Glomerular visceral epithelial cell (primary cell): ENCODE results near the gene PTPRE.
"Not testable (repeated sequence)": the region's sequence is repeated elsewhere in the genome, so short reads cannot be mapped to it uniquely, and the experiment has no call there.

Experiments used
- DNase-seq: peaks from one replicate; pipeline ENCODE4 v3.0.0-alpha.2; 2016; ENCODE audit errors: extremely low spot score

PTPRE gene

DNA sequence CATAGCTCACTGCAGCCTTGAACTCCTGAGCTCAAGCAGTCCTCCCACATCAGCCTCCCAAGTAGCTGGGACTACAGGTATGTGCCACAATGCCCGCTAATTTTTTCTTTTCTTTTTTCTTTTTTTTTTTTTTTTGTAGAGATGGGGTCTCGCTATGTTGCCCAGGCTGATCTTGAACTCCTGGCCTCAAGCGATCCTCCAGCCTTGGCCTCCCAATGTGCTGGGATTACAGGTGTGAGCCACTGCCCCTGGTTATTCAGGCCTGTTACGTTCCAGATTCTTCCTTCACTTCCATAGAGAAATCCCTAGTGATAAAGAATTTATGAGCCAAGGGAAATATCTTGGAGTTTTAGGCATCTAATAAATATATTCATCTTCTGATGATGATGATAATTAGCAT lies 187.7 kb downstream of the PTPRE start:
- DNase-seq, result not testable (repeated sequence)

DNA sequence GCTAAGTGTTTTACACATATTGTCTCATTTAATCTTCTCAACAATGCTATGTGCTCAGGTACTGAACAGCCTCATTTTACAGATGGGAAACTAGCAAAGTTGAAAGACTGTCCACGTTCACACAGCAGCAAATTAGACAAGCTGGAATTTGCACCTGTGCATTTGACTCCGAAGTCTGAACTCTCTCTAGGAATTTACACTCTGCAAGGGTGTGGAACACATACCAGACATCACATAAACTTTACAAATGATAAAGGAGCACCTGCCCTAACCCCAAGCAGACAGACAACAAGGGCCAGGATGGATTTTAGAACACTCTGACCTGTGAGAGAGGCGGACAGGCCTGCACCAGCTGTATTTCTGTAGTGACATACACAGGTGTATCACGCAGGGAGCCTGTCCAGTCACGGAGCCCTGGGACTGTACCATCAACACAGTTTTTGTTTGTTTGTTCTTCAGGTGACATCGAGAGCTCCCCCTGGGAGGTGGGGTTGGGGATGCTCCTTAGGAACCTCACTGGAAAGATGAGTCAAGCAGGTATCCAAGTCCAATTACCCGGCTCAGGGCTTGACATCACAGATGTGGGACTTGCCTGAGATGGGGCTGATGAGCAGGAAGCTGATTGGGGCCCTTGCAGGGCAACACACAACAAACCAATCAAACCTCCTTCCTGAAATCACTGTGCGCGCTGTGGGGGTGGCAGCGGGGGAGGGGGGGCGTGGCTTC lies 188.3 kb downstream of the PTPRE start:
- DNase-seq, result no peak

DNA sequence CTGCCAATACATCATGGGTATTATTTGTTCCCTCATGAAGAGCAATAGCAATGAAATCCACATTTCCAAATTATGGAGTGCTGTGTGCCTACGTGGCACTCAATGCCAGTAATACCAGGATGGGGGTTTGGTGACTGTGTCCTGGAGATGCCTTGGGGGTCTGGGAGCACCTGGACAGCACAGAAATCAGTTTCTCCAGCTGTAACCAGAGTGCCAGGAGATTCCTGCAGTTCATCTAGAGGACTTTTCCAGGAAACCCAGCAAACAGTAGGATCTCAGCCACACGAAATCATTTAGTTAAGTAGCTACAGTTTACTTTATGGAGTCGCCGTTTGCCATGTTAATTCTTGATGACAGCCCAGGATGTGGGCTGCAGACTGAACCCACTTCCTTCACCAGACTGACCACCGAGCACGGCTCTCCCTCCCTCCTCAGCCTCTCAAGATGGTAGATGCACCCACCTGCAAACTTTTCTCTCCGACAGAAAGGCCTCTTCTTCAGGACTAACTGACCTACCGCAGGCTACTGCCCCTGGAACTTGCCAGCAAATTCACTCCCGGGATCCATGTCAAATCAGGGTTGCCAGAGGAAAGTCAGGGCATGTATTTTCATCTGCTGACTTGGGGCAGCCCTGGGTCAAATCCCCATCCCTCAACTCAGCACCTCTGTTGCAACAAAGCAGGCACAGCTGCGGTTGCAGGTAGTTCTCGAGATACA lies 189.0 kb downstream of the PTPRE start:
- DNase-seq, result no peak

DNA sequence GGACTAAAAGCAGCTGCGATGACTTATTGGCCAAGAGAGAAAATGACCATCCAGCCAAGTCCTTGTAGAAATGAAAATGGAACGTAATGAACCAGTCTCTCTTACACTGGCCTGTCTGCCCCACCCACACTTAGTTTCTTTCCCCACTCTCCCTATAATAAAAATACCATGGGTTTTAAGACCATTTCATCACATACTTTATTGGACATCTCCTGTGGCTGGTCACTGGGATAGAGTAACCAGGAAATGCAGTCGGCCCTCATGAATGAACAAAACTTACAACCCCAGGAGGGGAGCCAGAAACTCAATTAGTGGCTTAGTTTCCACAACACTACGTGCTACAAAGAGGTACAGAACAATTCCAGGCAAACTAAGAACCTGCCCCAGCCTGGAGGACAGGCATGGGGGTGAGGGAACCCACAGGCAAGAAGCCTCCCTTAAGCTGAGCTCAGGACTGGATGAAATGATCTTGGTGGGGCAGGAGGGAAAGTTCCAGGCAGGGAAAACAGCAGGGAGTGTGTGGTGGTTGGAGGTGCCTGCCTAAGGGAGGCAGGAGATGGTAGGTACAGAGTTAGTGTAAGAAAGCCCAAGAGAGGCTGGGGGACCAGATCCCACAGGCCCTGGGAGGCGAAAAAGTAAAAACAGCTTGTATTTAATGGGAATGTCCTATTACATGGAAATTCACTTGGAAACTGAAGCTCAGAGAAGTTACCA lies 189.7 kb downstream of the PTPRE start:
- no peak for DNase-seq

DNA sequence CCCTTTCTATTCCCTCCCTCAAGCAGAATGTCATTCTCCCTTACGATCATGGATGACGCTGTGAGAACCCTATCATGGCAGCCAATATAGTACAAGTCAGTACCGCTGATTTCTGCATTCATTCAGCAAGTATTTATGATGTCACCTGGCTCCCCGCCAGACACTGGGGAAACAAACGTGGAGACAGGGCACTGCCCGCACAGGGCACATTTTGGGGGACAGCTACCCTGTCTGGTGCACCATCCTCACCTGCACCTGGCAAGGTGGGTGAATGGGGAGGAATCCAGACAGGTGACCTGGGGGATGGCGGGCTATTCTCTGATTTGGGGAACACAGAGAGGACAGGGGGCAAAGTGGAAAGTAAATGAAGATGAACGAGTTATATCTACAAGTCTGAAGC lies 190.9 kb downstream of the PTPRE start:
- DNase-seq, result no peak

DNA sequence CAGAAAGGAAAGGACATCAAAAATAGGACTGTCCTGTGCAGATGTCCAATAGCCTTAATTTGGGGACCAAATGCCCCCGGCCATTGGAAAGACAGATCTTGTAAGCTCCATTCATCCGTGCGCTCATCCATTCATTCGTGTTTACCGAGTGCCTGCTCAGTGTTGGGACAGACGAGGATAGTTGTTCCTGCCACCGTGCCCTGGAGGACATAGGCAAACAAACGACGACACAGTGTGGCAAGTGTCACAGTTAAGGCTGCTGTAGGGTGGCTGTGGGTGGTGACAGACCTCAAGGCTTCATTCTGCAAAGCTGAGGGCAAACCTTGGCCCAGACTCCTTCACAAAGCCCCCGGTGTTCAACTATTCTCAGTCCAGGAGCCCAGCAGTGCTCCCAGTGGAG lies 191.7 kb downstream of the PTPRE start:
- DNase-seq, result no peak

DNA sequence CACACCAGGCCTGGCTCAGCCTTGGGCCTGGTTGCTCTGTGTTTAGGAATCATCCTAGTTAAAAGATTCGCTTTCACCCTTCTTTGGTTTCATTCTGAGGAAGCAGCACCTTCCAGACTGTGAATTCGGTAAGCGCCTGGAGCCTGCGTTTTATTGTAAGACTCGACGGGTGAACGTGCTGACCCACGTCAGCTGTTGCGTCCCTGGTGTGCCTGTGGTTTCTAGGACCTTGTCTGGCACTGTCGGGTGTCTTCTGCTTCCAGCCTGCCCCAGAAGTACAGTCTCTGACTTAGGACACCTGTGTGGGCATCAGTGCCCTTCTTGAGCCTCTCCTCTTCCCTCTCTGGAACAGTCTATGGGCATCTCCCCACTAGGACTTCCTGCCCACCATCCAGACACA lies 193.0 kb downstream of the PTPRE start:
- no peak for DNase-seq

DNA sequence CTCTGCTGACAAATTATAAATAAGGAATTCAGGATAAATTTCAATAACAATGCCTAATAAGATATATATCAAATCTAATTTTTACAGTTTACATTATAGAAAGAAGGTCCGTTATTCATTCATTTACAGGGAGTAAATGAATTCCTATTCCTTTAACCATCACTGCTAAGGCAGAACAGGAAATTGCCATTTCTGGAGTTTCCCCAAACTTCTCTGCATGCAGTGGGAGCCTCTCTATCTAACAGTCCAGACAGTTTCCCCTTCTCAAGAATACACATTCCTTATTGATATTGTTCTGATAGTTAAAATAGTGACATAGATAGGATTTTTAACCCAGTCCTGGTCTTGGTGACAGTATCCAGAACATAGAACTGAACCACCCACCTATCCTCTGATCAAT lies 195.0 kb downstream of the PTPRE start:
- no peak for DNase-seq

DNA sequence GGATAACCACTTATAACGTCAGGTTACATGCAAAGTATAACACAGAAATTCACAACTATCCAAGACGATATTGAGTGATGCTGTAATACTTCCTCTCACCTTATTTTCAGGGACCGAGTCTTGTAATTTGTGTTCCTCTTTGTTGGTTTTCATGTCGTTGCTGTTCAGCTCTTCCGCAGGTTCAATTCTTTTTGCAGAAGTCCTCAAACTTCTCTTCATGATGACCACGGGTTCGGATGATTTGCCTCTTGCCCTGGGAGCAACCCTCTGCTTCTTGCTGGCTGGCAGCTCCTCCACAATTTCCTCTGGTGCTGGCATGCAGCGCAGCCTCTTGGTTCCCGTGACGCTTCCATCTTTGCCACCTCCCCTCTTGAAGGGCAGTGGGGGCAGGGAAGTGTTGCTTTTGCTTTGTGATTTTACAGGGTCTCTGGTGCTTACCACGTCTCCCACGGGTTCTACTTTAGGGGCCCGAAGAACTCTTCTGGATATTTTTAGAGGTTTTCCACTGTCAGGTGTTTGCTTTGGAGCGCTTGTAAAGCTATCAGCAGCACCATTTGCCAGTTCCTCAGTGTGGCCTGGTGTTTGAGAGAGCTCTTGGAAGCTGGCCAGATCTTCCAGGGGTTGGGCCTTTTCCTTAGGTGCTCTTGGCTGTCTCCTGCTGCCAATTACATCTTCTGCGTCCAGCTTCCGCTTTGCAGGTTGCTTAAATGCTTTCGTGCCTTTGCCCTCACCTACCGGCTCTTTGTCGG lies 195.8 kb downstream of the PTPRE start:
- no peak for DNase-seq

DNA sequence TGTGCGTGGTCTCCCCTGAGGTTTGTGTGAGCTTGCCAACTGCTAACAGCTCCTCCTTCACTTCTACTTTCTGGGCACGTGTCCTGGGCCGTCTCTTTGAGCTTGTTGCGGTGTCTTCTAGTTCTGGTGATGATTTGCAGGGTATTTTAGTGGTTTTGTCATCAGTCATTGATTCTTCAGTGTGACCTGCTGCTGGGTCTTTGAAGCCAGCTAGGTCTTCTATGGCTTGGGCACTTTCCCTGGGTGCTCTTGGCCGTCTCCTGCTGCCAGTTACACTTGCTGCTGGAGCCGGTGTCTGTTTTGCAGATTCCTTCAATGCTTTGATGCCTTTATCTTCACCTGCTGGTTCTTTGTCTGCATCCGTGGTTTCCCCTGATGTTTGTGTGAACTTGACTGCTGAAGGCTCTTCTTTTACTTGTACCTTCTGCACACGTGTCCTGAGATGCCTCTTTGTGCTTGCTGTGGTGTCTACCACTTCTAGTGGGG lies 196.4 kb downstream of the PTPRE start:
- no peak for DNase-seq

DNA sequence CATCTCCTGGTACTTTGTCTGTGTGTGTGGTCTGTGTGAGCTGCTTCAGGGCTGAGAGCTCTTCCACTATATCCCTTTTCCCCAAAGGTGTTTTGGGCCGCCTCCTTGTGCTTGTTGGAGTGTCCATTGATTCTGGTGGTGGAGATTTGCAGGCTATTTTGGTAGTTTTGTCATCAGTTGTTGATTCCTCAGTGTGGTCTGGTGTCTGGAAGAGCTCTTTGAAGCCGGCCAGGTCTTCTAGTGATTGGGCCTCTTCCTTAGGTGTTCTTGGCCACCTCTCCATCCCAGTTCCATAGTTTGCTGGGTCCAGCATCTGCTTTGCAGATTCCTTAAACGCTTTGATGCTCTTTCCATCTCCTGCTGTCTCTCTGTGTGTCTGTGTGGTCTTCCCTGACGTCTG lies 198.5 kb downstream of the PTPRE start:
- no peak for DNase-seq

DNA sequence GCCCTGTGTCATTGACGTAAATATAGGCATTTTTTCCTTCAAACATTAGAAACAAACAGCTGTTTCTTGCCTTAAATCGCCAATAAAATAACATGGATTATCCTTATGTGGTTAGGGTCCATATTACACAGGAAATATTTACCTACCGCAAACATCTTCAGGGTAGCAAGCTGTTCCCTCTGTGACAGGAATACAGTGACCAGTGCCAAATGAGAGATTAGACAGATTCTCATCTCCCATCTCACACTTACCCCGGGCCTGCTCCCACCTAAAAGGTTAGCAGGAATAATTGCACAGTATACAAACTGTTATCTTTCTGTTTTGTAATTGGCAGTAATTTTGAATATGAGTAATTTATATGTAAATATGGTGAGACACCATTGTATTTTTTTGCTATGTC lies 202.8 kb downstream of the PTPRE start:
- DNase-seq, result no peak

DNA sequence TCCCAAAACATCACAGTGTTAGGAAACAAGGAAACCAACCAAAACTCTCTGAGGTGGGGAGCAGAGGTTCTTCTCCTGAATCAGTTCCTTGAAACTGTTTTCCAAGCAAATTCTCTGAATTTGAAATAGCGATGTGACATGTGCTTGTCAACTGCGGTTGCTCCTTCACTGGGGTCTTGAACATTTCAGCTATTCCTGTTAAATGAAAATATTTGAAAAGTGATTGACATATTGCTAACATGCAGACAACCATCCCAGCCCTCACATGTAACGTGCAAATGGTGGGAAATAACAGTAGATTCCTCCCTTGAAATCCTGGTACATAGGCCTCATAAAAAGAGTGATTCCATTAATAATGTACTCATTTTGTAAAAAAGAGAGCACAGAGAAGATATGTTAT lies 203.4 kb downstream of the PTPRE start:
- no peak for DNase-seq

DNA sequence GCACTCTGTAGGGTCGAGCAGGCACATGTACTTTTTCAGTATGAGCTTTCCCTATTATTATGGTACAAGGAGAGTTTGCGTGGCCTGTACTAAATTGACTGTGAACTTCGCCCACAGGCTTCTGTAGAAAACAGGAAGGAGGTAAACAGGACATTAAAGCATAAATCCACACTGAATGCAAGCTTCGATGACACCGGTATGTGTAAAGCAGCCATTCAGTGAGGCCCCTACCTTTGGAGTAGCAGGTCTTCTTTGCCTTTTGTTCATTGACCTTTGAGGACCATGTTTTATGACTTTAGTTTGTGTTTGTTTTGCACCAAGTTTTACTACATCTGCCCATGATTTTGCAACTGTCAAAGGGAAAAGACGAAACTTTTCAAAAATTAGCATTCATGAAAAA lies 204.8 kb downstream of the PTPRE start:
- no peak for DNase-seq

DNA sequence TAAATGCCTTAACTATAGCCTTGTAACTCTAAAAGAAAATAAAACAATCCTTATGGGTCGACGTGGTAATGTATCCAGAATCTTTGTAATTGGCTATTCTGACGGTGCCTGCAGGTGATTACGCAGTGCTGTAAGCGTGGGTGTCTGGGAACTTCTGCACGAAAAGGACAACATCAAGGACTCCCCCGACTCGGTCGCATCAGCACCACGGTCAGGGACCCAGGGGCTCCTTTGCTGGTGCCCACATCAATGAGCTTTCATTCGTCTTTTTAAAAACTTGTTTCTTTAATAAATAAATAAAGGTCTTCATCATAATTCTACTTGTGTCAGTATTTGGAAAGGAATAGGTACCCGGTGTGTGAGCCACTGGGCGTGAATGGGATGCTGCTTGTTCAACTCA lies 206.1 kb downstream of the PTPRE start:
- no peak for DNase-seq

DNA sequence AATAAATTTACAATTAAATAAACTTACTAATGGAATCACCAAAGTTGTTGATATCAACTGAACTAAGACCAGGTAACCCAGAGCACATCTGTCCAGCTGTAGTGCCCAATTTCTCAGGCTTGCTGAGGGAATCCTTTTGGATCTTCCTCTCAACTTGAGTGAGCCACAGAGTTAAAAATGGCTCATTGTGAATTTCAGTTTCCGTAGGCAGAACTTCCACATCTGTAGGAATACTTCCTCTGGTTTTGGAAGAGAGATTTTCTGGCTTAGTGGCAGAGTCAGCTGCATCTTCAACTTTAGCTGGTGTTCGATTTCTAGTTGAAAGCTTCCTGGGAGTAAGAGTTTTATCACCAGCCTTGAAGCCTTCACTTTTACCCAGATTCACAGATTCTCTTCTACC lies 208.0 kb downstream of the PTPRE start:
- DNase-seq, result no peak

DNA sequence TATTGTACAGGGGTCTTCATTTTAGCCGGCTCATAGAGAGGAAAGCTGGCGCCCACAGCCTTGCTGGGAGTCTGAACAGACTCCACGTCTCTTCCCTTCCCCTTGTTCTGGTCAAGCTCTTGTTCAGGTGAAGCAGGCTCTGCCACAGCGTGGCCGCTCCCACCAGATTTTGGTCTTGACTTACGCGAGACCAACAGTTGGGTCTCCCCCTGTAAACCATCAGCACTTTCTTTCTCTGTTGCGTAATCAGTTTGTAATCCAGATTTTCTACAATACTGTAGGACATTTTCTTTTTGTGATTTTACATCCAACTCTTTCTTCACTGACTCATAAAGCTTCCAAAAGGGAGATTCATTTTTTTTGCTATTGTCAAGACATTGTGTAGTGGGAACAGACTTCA lies 208.5 kb downstream of the PTPRE start:
- DNase-seq, result no peak

DNA sequence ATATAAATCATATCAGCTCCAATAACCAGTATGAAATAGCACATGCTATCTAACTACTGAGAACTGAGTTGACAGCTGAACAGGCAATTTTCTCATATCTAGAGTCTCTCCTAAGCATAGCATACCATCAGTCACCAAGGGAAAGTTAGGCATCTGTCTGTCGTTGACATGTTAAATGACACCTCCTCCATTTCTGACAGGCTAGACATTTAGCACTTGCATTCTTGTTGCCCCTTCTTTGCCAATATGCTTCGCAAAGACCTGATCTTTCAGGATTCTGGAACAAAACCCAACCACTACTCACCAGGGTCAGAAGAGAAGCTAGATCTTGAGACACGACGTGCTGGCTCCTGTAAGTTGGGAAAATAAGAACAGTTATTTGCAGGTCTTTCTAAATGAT lies 209.3 kb downstream of the PTPRE start:
- no peak for DNase-seq

DNA sequence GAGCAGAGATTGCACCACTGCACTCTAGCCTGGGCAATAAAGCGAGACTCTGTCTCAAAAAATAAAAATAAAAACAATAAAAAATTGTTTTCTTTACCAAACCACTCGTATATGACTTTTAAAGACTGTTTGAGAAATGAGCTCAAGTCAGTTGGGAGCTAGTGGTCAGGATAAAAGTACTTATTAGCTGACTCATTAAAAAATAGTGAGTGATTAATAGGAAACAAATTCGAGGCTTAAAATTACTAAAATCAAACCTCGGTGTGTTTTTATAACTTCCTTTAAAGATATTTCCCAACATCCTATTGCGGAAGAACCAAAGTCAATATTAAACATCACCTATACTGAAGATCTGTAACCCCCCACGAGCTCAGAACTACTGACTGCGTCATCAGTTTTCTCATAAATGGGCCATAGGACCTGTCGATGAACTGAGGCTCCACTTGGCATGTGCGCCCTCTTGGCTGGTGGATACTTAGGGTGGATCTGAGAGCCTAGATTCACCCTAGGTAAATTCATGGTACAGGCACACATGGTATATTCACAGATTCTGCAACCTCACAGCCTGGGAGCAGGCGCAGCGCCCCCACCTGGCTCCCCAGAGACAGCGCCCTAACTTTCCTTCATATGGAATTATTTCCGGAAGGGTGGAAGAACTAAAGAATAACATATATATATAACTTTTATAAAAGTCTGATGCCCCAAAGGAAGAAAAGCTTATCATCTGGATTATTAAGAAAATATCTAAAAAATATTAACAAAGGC lies 210.1 kb downstream of the PTPRE start:
- DNase-seq, result no peak

DNA sequence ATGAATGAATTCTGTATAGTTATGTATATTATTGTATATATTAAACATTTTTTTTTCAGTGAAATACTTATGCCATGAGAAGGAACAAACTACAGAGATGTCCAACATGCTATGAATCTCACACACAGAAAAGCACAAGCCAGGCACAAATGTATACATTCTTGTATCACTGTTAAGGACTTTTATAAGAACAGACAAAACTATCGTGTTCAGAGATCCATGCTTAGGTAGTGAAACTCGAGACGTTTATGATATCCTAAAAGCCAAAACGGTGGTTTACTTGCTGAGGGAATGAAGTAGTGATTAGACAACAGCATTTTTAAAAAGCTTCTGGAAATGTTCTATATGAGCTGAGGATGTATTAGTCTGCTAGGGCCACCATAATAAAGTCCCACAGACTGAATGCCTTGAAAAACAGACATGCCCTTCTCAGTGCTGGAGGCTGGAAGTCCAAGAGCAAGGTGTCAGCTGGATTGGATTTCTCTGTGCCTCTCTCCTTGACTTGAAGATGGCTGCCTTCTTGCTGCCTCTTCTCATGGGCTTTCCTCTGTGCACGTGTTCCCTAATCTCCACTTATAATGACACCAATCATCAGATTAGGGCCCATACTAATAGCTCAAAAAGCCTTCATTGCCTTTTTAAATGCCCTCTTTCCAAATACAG lies 215.0 kb downstream of the PTPRE start:
- no peak for DNase-seq

DNA sequence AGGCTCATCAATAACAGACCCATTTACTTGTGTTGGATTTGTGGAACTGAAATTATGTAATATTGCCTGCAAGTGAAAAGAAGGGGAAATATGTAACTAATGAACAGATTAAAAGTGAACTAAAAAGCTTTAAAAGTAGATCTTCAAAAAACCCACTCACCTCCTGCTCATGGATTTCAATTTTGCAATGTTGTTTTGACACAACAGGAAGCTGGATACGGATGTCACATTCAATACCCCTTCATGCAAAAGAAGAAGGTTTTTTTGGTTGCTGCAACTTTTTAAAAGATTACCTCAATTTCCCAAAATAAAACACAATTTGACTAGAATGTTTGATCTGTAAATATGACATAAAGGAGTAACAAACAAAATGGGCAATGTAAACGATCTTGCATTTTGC lies 216.0 kb downstream of the PTPRE start:
- no peak for DNase-seq
